NK-92 treated with Interleukin-12 subunit alpha and Interleukin-12 subunit beta, amount 100 ng/mL, for 24 hours (cell line): ENCODE results near the gene EYA2.
"Not testable (repeated sequence)": the region's sequence is repeated elsewhere in the genome, so short reads cannot be mapped to it uniquely, and the experiment has no call there.

Experiments used
- DNase-seq: peaks from one replicate; lab custom pipeline; 2025; lab: John Stamatoyannopoulos, UW

EYA2 gene

GRCh38 chr20:47204850-47205122 lies 310.1 kb downstream of the EYA2 start:
- not testable (repeated sequence) for DNase-seq

DNA sequence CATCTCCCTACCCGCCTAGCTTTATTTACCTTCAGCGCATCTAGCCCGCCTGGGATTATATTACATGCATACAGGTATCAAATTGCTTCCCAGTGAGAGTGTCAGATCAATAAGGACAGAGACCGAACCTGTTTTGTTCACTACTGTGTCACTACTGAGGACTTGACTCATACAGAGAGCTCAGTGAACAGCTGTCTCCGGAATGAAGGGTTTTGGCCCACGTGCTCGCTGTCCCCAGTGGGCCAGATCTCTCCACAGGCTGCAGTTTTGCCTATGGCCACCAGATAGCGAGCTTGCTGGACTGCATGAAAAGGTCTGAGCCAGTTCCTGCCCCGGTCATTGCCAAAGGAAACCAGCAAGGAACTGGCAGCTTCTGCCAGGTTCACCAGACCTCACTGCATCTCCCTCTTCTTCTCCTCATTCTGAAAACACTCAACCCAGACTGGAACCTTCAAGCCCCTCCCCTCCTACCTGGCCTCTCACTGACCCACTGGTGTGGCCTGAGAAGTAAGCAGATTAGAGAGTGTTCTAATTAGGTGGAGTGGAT lies 311.0 kb downstream of the EYA2 start:
- DNase-seq: no peak

DNA sequence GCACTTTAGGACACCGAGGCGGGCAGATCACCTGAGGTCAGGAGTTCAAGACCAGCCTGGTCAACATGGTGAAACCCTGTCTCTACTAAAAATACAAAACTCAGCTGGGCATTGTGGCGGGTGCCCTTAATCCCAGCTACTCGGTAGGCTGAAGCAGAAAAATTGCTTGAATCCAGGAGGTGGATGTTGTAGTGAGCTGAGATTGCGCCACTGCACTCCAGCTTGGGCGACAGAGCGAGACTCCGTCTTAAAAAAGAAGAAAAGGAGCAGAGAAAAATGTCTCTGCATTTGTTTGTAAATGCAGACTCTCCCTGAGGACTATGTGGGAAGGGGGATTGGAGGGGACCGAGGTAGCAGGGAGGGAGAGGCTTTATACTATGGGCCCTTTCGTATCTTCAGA lies 311.9 kb downstream of the EYA2 start:
- DNase-seq: not testable (repeated sequence)

DNA sequence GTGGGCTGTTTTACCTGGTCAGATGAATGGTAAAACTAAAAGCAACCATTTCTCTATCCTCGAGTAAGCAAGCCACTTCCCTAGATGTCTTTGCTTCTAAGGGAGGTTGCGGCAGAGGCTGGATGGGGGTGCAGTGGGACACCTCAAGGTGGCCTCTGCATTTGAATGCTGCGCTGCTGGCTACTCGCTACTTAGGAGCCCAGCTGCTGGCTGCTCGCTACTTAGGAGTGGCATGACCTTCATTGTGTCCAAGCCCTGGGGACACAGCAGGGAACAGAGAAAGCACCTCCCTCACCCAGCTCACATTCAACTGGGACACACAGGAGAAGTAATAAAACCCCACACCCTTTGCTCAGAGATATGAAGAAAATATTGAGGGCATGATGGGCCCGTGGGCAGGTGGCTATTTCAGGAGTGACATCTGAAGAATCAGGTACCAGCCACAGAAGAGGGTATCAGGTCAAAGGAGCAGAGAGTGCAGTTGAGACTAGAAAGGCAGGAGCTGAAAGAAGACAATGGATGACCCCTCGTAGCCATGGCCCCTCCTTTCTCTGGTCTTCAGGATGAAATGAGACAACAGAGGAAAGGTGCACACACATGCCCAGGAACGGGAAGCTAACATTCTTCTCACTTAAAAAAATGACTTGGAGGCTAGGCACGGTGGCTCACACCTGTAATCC lies 312.5 kb downstream of the EYA2 start:
- no peak for DNase-seq

GRCh38 chr20:47208534-47209174 lies 314.0 kb downstream of the EYA2 start:
- no peak for DNase-seq

DNA sequence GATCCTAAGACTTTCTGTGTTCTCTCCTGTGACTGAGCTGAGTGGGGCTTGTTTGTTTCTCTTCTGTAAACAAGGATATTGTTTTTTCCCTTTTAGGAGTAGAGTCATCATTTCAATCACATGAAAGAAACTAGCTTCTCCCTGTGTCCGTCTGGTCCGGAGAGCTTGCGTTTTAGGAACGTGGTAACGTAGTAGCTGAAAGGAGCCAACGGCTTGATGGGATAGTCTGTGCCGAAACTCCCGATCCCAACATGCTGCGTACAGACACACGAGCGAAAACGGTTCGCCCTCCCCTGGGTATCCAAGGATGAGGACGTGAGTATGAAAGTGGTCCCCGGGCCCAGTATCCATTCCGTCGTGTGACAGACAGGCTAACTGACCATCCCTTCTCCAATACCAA lies 315.3 kb downstream of the EYA2 start:
- no peak for DNase-seq

- DNase-seq: no peak
Measured at GRCh38 chr20:47210470-47210869, 315.8 kb downstream of the EYA2 start.

- DNase-seq: no peak
Measured at GRCh38 chr20:47211036-47211435, 316.4 kb downstream of the EYA2 start.

DNA sequence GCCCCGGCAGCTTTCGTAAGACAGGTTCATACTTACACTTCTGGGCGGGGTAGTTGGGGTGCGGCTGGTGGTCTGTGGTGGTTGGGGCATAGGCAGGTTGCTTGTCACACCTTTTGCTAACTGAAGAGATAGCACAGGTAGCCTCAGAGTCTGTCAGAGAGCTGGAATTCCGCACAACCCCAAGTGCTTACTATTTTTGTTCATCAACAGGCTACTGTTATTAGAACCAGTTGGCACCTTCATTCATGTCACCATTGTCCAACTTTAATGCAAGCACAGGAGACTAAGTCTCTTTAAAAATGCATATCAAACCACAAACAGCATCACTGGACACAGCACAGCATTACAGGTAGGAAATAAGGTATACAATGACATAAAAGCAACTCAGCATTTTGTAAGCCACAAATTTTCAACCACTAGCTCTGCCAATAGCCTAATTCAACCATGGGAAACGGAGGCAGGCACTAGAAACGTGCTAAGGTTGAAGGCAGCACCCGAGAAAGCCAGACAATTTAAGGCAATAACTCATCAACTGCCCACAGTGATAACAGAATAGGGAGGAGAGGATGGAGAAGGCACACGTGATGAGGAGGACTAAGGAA lies 318.1 kb downstream of the EYA2 start:
- DNase-seq: no peak

DNA sequence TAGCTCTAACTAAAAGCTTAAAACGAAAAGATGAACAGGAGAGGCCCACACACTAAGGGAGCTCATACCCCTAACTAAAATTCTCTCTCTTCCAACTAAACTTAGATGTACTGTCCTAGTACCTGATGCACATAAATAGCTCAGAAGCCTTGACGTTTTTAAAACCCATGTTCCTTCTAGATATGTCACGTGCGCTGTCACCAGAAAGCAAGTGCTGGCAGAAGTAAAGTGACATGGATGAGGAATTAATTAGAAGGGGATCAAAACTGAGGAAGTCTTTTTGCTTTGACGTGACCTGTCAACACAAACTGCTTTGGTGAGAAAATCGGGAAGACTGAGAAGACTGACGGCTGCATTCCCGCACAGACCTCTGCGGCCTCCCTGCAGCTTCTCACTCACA lies 319.3 kb downstream of the EYA2 start:
- DNase-seq: no peak

DNA sequence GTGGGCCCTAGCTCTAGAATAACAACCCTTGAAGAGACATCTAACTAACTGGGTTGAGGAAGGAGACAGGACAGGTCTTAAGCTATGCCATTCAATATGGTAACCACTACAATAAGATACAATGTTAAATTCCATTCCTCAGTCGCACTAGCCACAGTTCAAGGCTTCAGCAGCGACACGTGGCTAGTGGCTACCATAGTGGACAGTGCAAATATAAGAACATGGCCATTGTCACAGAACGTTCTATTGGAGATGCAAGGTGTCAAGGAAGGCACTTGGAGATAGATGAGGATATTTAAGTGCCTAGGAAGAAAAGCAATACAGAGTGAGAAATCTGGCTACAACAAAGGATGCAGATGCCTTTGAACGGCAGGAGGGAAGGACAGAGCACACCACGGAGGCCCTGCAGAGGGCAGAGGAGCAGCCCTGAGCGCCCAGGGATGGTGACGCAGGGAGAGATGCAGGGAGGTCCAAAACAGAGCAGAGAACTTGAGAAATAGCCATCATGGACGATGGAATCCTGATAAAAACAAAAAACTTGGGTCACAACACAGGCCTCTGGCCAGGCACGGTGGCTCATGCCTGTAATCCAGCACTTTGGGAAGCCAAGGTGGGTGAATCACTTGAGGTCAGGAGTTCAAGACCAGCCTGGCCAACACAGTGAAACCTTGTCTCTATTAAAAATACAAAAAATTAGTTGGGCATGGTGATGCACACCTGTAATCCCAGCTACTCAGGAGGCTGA lies 321.2 kb downstream of the EYA2 start:
- no peak for DNase-seq

- no peak for DNase-seq
Measured at GRCh38 chr20:47216819-47217410, 322.3 kb downstream of the EYA2 start.

DNA sequence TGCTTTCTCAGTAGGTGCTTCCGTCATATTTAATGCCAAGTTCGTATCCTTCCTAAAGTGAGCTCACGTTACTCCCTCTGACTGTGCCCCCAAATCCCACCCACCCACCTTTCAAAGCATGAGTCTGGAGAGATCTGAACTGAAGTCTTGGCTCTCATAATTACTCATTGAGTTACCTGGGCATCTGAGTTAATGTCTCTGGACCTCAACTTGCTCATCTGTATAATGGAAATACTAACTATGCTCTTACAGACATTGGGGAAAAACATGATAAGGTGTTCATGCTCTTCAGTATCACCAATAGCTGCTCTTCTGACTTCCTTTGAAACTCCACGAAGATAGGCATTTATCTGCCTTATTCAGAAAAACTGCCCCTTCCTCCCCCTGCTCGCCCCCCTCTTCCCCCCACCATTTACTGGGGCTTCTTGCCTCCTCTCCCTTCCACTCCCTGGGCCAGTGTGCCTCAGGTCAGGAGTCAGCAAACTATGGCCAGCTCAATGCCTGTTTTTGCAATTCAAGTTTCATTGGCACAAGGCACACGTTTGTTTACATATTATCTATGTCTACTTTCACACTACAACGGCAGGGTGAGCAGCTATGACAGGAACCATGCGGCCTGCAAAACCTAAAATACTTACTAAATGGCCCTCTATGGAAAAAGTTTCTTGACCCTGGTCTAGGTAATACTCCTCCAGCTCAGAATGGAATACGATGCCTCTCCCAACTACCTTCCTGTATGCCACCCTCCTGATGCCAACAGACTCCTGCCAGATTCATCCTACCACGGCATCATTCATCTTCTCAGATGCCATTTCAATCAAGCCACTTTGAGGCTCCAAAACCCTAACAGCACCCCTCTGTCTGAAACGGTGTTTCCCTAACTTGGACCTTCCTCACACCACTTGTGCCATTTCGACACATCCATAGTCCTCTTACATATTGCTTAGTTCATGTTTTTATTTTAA lies 323.1 kb downstream of the EYA2 start:
- no peak for DNase-seq

DNA sequence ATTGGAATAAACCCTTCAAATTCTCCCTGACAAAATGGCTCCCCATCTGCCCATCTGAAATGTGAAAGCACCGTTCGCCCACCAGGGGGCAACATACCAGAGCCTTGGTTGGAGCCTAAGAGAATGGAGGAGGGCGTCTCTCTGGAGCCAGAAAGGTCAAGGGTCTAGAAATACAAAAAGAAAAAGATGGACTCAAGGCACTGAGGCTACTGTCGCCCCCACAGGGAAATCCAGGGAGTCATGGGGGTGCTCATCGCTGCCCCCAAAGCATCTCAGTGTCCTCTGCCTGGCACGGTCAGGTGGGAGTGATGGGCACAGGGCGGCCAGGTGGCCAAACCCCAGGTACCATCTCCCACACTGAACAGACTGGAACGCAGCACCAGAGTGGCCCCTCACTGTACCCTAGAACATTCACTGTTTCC lies 325.5 kb downstream of the EYA2 start:
- DNase-seq: no peak

GRCh38 chr20:47221036-47221625 lies 326.5 kb downstream of the EYA2 start:
- DNase-seq: no peak

GRCh38 chr20:47222468-47223119 lies 328.0 kb downstream of the EYA2 start:
- DNase-seq: no peak

DNA sequence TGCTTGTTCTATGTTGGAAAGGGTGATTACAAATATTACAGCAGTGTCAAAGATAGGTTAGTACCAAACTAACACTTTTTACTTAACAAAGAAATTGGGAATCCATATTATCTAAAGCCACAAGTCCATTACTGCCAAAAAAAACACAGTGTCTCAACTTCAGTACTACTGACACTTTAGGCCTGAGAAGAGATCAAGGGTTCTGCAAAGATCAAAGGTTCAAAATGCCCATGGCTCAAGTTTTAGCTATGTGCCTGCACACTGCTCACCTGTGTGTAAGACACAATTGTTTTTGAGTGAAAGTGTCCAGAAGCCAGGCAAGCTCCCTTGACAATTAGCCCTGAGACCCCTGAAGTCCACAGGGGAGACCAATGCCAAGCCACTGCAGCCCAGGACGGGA lies 329.3 kb downstream of the EYA2 start:
- no peak for DNase-seq

DNA sequence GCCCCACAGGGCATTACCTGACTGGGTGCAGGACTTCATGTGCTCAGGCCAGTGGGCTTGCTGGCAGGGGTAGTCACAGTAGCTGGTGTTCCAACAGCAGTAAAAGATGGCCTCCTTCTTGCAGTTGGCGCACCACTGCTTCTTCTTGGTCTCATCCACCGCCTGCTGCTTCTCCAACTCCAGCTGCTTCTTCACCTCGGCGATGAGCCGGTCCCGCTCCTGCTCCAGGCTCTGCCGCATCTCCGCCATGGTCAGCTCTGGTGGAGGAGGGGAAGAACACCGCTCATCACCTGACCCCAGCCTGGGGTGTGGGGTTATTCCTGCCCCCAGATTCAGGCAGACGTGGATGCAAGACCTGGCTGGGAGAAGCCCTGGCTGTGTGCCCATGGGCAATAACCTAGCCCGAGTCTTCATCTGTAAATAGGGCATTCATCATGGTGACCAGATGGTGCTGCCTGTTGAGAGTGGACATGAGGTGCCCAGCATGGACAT lies 329.7 kb downstream of the EYA2 start:
- DNase-seq: no peak

DNA sequence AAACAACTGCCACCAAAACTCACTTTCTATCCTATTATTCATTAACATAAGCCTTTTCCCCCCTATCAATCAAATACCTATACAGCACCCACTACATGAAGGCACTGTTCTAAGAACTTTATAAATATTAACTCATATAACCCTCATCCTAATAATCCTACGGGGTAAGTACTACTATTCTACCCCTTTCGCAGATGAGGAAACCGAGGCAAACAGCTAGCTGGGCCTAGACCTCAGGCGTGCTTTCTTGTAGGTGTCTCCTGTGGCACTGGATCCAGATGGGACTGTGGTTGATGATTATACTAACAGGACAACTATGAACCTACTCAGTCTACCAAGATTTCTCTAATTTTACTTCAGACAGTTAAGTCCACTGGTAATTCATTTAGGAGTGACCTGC lies 330.2 kb downstream of the EYA2 start:
- DNase-seq: no peak

GRCh38 chr20:47225458-47225857 lies 330.8 kb downstream of the EYA2 start:
- DNase-seq: no peak
